Measurements from ENCODE around the gene CCL21. TPM values are rescaled to one million over a fixed set of nuclear protein-coding genes. Genes with fewer than 3 reads are reported as not detected.
"Not testable (repeated sequence)": the region's sequence is repeated elsewhere in the genome, so short reads cannot be mapped to it uniquely, and the experiment has no call there.

CCL21 gene
- total RNA-seq, 1 donor from 2014 or later = not detected

GRCh38 chr9:34732478-34732877 is 22.5 kb upstream of the CCL21 start:
- H3K4me1 Mint-ChIP-seq (ENCODE audit: unreplicated experiment) = no peaks in the 10 kb centered on the region
- no peak overlapping the region for H3K4me3 Mint-ChIP-seq
- no peaks in the 10 kb centered on the region for H3K36me3 Mint-ChIP-seq
- H3K9me3 Mint-ChIP-seq = no peaks in the 10 kb centered on the region
- peaks cover 7% of the 10 kb centered on the region for H3K27me3 Mint-ChIP-seq
- no peak for DNase-seq (ENCODE audit: extremely low spot score, unreplicated experiment)
- no peak overlapping the region for H3K27ac Mint-ChIP-seq
- TF ChIP-seq CTCF (conservative IDR thresholded peaks at IDR 0.05) = no peak

- no peak overlapping the region for H3K27ac Mint-ChIP-seq
- no peaks in the 10 kb centered on the region for H3K9me3 Mint-ChIP-seq
- TF ChIP-seq CTCF (conservative IDR thresholded peaks at IDR 0.05) = no peak
- DNase-seq (ENCODE audit: extremely low spot score, unreplicated experiment) = no peak
- no peaks in the 10 kb centered on the region for H3K36me3 Mint-ChIP-seq
- H3K4me1 Mint-ChIP-seq (ENCODE audit: unreplicated experiment) = peaks cover 4% of the 10 kb centered on the region
- peaks cover 10% of the 10 kb centered on the region for H3K27me3 Mint-ChIP-seq
- H3K4me3 Mint-ChIP-seq = no peak overlapping the region
Observed at GRCh38 chr9:34723141-34723540, 13.2 kb upstream of the CCL21 start.

GRCh38 chr9:34719769-34720025 is 9.8 kb upstream of the CCL21 start:
- not testable (repeated sequence) for H3K9me3 Mint-ChIP-seq; H3K36me3 Mint-ChIP-seq; H3K4me3 Mint-ChIP-seq; H3K27ac Mint-ChIP-seq; H3K4me1 Mint-ChIP-seq (ENCODE audit: unreplicated experiment); DNase-seq (ENCODE audit: extremely low spot score, unreplicated experiment)
- H3K27me3 Mint-ChIP-seq = peaks cover 11% of the 10 kb centered on the region

- Mint-ChIP-seq H3K36me3 (no peaks in the 10 kb centered on the region), H3K4me1 (ENCODE audit: unreplicated experiment) (peaks cover 4% of the 10 kb centered on the region)
Observed at GRCh38 chr9:34719021-34719768, 9.3 kb upstream of the CCL21 start.

GRCh38 chr9:34717996-34718614 is 8.2 kb upstream of the CCL21 start:
- Mint-ChIP-seq H3K36me3 (no peaks in the 10 kb centered on the region), H3K27me3 (peaks cover 15% of the 10 kb centered on the region), H3K9me3 (no peaks in the 10 kb centered on the region), H3K4me3 (no peak overlapping the region), H3K4me1 (ENCODE audit: unreplicated experiment) (peaks cover 4% of the 10 kb centered on the region), H3K27ac (no peak overlapping the region)
- DNase-seq (ENCODE audit: extremely low spot score, unreplicated experiment) = no peak
- TF ChIP-seq CTCF (conservative IDR thresholded peaks at IDR 0.05) = no peak

More at GRCh38 chr9:34719021-34719768, 9.3 kb upstream of the CCL21 start:
- H3K27me3 Mint-ChIP-seq = peaks cover 11% of the 10 kb centered on the region
- no peak for TF ChIP-seq CTCF (conservative IDR thresholded peaks at IDR 0.05)
- H3K9me3 Mint-ChIP-seq = no peaks in the 10 kb centered on the region
- DNase-seq (ENCODE audit: extremely low spot score, unreplicated experiment) = no peak
- H3K27ac Mint-ChIP-seq = no peak overlapping the region
- no peak overlapping the region for H3K4me3 Mint-ChIP-seq

- peaks cover 22% of the 10 kb centered on the region for H3K27me3 Mint-ChIP-seq
- TF ChIP-seq CTCF (conservative IDR thresholded peaks at IDR 0.05) = no peak
- no peak overlapping the region for H3K27ac Mint-ChIP-seq
- H3K36me3 Mint-ChIP-seq = no peaks in the 10 kb centered on the region
- H3K4me3 Mint-ChIP-seq = no peak overlapping the region
- no peak for DNase-seq (ENCODE audit: extremely low spot score, unreplicated experiment)
- no peaks in the 10 kb centered on the region for H3K9me3 Mint-ChIP-seq
- peaks cover 4% of the 10 kb centered on the region for H3K4me1 Mint-ChIP-seq (ENCODE audit: unreplicated experiment)
Observed at GRCh38 chr9:34716711-34717110, 6.8 kb upstream of the CCL21 start.
